Adrenal gland (tissue), 5 donors: ENCODE data around the gene ZCCHC14.

Experiments
- POLR2A ChIP-seq, 2 donors: fragments of 450-650 bp; IDR thresholded peaks; one replicate each; pipeline ENCODE4 v1.6.1; 2017; ENCODE audit warnings: antibody characterized with exemption in 2 of 2, mild to moderate bottlenecking in 2 of 2, moderate library complexity in 1 of 2
- TF ChIP-seq, protein P1 (sequence below), 6 experiments: fragments of 450-650 bp in 4 of 6; fragments of 200-600 bp in 2 of 6; sonication (generic) in 1 of 6; IDR thresholded peaks; 1 replicate in 5 of 6; 2 replicates in 1 of 6; pipeline versions ENCODE4 v1.5.1 to v1.8.0; 2016 to 2021; ENCODE audit warnings: antibody characterized with exemption in 6 of 6, mild to moderate bottlenecking in 2 of 6, moderate library complexity in 1 of 6
- donor health status: DM: no; HTN: no; CAD: no.

DNA sequence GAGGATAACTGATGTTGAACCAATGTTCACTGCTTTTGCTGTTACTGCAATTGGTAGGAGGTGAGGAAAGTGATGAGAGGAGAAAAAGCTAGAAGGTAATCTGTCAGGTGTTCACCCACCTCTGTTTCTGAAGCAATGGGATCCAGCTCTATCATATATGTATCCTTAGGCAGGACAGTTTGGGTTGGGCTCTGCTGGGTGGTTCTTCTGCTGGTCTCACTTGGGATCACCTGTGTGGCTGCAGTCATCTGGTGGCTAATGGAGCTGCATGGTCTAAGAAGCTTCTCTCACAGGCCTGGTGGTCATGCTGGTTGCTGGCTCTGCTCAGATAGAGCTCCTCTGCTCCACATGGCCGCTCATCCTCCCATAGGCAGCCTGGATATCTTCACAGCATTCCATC is 40.2 kb upstream of the ZCCHC14 start:
- TF ChIP-seq, protein P1, sequence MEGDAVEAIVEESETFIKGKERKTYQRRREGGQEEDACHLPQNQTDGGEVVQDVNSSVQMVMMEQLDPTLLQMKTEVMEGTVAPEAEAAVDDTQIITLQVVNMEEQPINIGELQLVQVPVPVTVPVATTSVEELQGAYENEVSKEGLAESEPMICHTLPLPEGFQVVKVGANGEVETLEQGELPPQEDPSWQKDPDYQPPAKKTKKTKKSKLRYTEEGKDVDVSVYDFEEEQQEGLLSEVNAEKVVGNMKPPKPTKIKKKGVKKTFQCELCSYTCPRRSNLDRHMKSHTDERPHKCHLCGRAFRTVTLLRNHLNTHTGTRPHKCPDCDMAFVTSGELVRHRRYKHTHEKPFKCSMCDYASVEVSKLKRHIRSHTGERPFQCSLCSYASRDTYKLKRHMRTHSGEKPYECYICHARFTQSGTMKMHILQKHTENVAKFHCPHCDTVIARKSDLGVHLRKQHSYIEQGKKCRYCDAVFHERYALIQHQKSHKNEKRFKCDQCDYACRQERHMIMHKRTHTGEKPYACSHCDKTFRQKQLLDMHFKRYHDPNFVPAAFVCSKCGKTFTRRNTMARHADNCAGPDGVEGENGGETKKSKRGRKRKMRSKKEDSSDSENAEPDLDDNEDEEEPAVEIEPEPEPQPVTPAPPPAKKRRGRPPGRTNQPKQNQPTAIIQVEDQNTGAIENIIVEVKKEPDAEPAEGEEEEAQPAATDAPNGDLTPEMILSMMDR (IDR thresholded peaks at IDR 0.05): no peak
- TF ChIP-seq POLR2A (IDR thresholded peaks at IDR 0.05): no peak
